SK-N-SH treated with all-trans-retinoic acid at 6 μM for 48 hours (cell line): ENCODE measurements around the gene ZFP28.

Source experiments
- ATAC-seq: fragments of 200-7000 bp; cut with Tn5 transposase; 3 replicates; pipeline ENCODE4 v1.9.1; 2020; ENCODE audit warnings: mild to moderate bottlenecking, moderate library complexity
- ARNTL ChIP-seq: fragments of 450-650 bp; formaldehyde crosslinking; IDR thresholded peaks from 2 replicates; pipeline ENCODE4 v1.5.0; 2020; ENCODE audit warnings: low read depth, mild to moderate bottlenecking, moderate library complexity, borderline replicate concordance
- BACH2 ChIP-seq: fragments of 250-450 bp; sonication (Bioruptor Pico); IDR thresholded peaks from 2 replicates; pipeline ENCODE4 v1.9.0; 2021; ENCODE audit warnings: mild to moderate bottlenecking, borderline replicate concordance
- CREB5 ChIP-seq: fragments of 250-450 bp; sonication (Bioruptor Pico); IDR thresholded peaks from 2 replicates; pipeline ENCODE4 v1.5.1; 2020; ENCODE audit warnings: low read depth, mild to moderate bottlenecking, moderate library complexity
- CSDC2 ChIP-seq: fragments of 250-450 bp; sonication (Bioruptor Pico); IDR thresholded peaks from 2 replicates; pipeline ENCODE4 v1.5.0; 2020; ENCODE audit warnings: mild to moderate bottlenecking, moderate library complexity
- ESRRG ChIP-seq: fragments of 250-450 bp; sonication (Bioruptor Pico); IDR thresholded peaks from 2 replicates; pipeline ENCODE4 v1.6.1; 2021; ENCODE audit warnings: mild to moderate bottlenecking
- GLIS3 ChIP-seq: fragments of 250-450 bp; sonication (Bioruptor Pico); IDR thresholded peaks from 2 replicates; pipeline ENCODE4 v1.5.0; 2020; ENCODE audit warnings: mild to moderate bottlenecking, moderate library complexity
- ISL1 ChIP-seq: fragments of 250-450 bp; sonication (Bioruptor Pico); IDR thresholded peaks from 2 replicates; pipeline ENCODE4 v2.1.2; 2022; ENCODE audit warnings: mild to moderate bottlenecking, moderate library complexity
- OSR1 ChIP-seq: fragments of 250-450 bp; sonication (Bioruptor Pico); IDR thresholded peaks from 2 replicates; pipeline ENCODE4 v1.8.0; 2022; ENCODE audit warnings: moderate library complexity, mild to moderate bottlenecking, inconsistent platforms
- PATZ1 ChIP-seq: fragments of 250-450 bp; sonication (Bioruptor Pico); IDR thresholded peaks from 2 replicates; pipeline ENCODE4 v1.8.0; 2020; ENCODE audit warnings: mild to moderate bottlenecking, moderate library complexity, borderline replicate concordance
- PPARA ChIP-seq: fragments of 250-450 bp; sonication (Bioruptor Pico); IDR thresholded peaks from 2 replicates; pipeline ENCODE4 v1.5.0; 2020; ENCODE audit warnings: mild to moderate bottlenecking, borderline replicate concordance
- RARB ChIP-seq: fragments of 250-450 bp; sonication (Bioruptor Pico); IDR thresholded peaks from 2 replicates; pipeline ENCODE4 v1.8.0; 2021; ENCODE audit warnings: mild to moderate bottlenecking, moderate library complexity
- SNAI2 ChIP-seq: fragments of 250-450 bp; sonication (Bioruptor Pico); IDR thresholded peaks from 2 replicates; pipeline ENCODE4 v1.5.0; 2020; ENCODE audit warnings: mild to moderate bottlenecking, moderate library complexity
- TCF4 ChIP-seq: fragments of 250-450 bp; sonication (Bioruptor Pico); IDR thresholded peaks from 2 replicates; pipeline ENCODE4 v1.8.0; 2021; ENCODE audit warnings: mild to moderate bottlenecking, moderate library complexity, borderline replicate concordance
- TOX ChIP-seq: fragments of 250-450 bp; sonication (Bioruptor Pico); IDR thresholded peaks from 2 replicates; pipeline ENCODE4 v1.8.0; 2021; ENCODE audit warnings: mild to moderate bottlenecking, moderate library complexity, borderline replicate concordance
- TSHZ2 ChIP-seq: fragments of 250-450 bp; sonication (Bioruptor Pico); IDR thresholded peaks from 2 replicates; pipeline ENCODE4 v1.5.0; 2020; ENCODE audit warnings: mild to moderate bottlenecking, moderate library complexity
- ZC3H10 ChIP-seq: fragments of 250-450 bp; sonication (Bioruptor Pico); IDR thresholded peaks from 2 replicates; pipeline ENCODE4 v1.5.1; 2021; ENCODE audit warnings: mild to moderate bottlenecking, moderate library complexity
- ZFP3 ChIP-seq: fragments of 250-450 bp; sonication (Bioruptor Pico); IDR thresholded peaks from 2 replicates; pipeline ENCODE4 v1.5.0; 2020; ENCODE audit warnings: mild to moderate bottlenecking, moderate library complexity
- ZFP30 ChIP-seq: fragments of 450-650 bp; formaldehyde crosslinking; IDR thresholded peaks from 2 replicates; pipeline ENCODE4 v1.5.0; 2022; ENCODE audit warnings: mild to moderate bottlenecking, moderate library complexity
- ZNF565 ChIP-seq: fragments of 450-650 bp; formaldehyde crosslinking; conservative IDR thresholded peaks from 2 replicates; pipeline ENCODE4 v1.5.0; 2020; ENCODE audit warnings: low read depth, mild to moderate bottlenecking, moderate library complexity
- ZNF70 ChIP-seq: fragments of 450-650 bp; formaldehyde crosslinking; IDR thresholded peaks from 2 replicates; pipeline ENCODE4 v1.5.0; 2020; ENCODE audit warnings: mild to moderate bottlenecking, moderate library complexity
- ZNF8 ChIP-seq: fragments of 450-650 bp; formaldehyde crosslinking; IDR thresholded peaks from 2 replicates; pipeline ENCODE4 v1.5.0; 2020; ENCODE audit warnings: mild to moderate bottlenecking, moderate library complexity

The ZFP28 gene

GRCh38 chr19:56543776-56544175 lies 5.0 kb downstream of the ZFP28 start:
- TF ChIP-seq ESRRG (no peak), ZFP30 (no peak), ARNTL (CRISPR knock-in tag) (no peak), OSR1 (no peak), ZNF70 (CRISPR knock-in tag) (no peak), TCF4 (CRISPR knock-in tag) (no peak), GLIS3 (CRISPR knock-in tag) (no peak), SNAI2 (CRISPR knock-in tag) (no peak)
- TF ChIP-seq, all 23 proteins: peak for 0

GRCh38 chr19:56547535-56547934 lies 8.8 kb downstream of the ZFP28 start:
- ATAC-seq = no peak
- TF ChIP-seq ZC3H10 (CRISPR knock-in tag) = no peak
- TF ChIP-seq ZNF70 (CRISPR knock-in tag) = no peak
- TF ChIP-seq PATZ1 (CRISPR knock-in tag) = no peak
- TF ChIP-seq CSDC2 (CRISPR knock-in tag) = no peak
- TF ChIP-seq RARB = no peak
- TF ChIP-seq, all 23 proteins: peak for 0

More at GRCh38 chr19:56543776-56544175, 5.0 kb downstream of the ZFP28 start:
- ATAC-seq = no peak

GRCh38 chr19:56554272-56554869 lies 15.6 kb downstream of the ZFP28 start:
- ATAC-seq = no peak
- no peak for TF ChIP-seq CREB5 (CRISPR knock-in tag)
- TF ChIP-seq CSDC2 (CRISPR knock-in tag) = no peak
- no peak for TF ChIP-seq PATZ1 (CRISPR knock-in tag)
- no peak for TF ChIP-seq TSHZ2
- TF ChIP-seq GLIS3 (CRISPR knock-in tag) = no peak
- TF ChIP-seq TOX (CRISPR knock-in tag) = no peak
- TF ChIP-seq RARB = no peak
- no peak for TF ChIP-seq SNAI2 (CRISPR knock-in tag)
- TF ChIP-seq ZFP30 = no peak
- no peak for TF ChIP-seq BACH2 (CRISPR knock-in tag)
- no peak for TF ChIP-seq ESRRG
- TF ChIP-seq ISL1 = no peak
- no peak for TF ChIP-seq PPARA (CRISPR knock-in tag)
- no peak for TF ChIP-seq ZNF8 (CRISPR knock-in tag)
- TF ChIP-seq ZFP3 = no peak
- TF ChIP-seq ZNF70 (CRISPR knock-in tag) = no peak
- no peak for TF ChIP-seq ARNTL (CRISPR knock-in tag)
- TF ChIP-seq ZNF565 (CRISPR knock-in tag) = no peak

- TF ChIP-seq ZFP3 (no peak), TCF4 (CRISPR knock-in tag) (no peak), ZFP30 (no peak), ZNF70 (CRISPR knock-in tag) (no peak), RARB (no peak), ZNF8 (CRISPR knock-in tag) (no peak), CREB5 (CRISPR knock-in tag) (no peak), GLIS3 (CRISPR knock-in tag) (no peak), SNAI2 (CRISPR knock-in tag) (no peak), TOX (CRISPR knock-in tag) (no peak), PPARA (CRISPR knock-in tag) (no peak)
- no peak for ATAC-seq
Observed at GRCh38 chr19:56562766-56563165, 24.0 kb downstream of the ZFP28 start.
